ENCODE measurements around the gene VBP1.
A peak's percentile ranks its signal among the peaks of the same experiment; 100 is the strongest.
"Not testable (repeated sequence)": the region's sequence is repeated elsewhere in the genome, so short reads cannot be mapped to it uniquely, and the experiment has no call there.

VBP1 gene

GRCh38 chrX:155215443-155216178 is 649 bp upstream of the VBP1 start:
- FAIRE-seq (no peak), DNase-seq (ENCODE audit: insufficient read length, low spot score) (no peak)
- TF ChIP-seq, protein P1, sequence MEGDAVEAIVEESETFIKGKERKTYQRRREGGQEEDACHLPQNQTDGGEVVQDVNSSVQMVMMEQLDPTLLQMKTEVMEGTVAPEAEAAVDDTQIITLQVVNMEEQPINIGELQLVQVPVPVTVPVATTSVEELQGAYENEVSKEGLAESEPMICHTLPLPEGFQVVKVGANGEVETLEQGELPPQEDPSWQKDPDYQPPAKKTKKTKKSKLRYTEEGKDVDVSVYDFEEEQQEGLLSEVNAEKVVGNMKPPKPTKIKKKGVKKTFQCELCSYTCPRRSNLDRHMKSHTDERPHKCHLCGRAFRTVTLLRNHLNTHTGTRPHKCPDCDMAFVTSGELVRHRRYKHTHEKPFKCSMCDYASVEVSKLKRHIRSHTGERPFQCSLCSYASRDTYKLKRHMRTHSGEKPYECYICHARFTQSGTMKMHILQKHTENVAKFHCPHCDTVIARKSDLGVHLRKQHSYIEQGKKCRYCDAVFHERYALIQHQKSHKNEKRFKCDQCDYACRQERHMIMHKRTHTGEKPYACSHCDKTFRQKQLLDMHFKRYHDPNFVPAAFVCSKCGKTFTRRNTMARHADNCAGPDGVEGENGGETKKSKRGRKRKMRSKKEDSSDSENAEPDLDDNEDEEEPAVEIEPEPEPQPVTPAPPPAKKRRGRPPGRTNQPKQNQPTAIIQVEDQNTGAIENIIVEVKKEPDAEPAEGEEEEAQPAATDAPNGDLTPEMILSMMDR (IDR thresholded peaks at IDR 0.05; ENCODE audit: insufficient read depth, missing control alignments): no peak

DNA sequence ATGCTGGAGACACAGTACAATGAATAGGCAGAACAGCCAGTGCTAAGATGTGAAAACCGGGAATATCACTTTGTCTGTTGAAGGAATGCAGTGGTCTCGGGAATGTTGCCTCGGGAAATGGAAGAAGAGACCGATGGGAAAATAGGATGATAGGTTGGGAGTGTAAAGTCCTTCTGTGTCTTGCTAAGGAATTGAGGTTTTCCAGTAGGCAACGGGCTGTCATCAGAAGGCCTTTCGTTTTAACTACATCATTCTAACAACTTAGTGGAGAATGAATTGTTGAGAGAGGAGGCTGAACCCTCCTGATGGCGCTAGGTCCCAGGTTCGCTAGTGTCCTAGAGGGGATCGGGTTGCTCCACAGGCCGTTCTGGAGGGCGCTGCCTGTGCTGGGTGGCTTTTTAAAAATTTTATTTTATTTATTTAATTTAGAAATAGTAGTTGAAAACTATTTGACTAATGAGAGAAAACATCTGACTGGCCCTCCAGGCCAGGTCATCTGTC is 730 bp downstream of the VBP1 start:
- no peak for FAIRE-seq
- DNase-seq (ENCODE audit: insufficient read length, low spot score): no peak
- TF ChIP-seq, protein P1 (IDR thresholded peaks at IDR 0.05; ENCODE audit: insufficient read depth, missing control alignments): no peak

GRCh38 chrX:155218777-155219176 is 2.5 kb downstream of the VBP1 start:
- FAIRE-seq (no peak), DNase-seq (ENCODE audit: insufficient read length, low spot score) (no peak)
- TF ChIP-seq, protein P1 (IDR thresholded peaks at IDR 0.05; ENCODE audit: insufficient read depth, missing control alignments): no peak

- DNase-seq (ENCODE audit: insufficient read length, low spot score) (no peak), FAIRE-seq (no peak)
- TF ChIP-seq, protein P1 (IDR thresholded peaks at IDR 0.05; ENCODE audit: insufficient read depth, missing control alignments): no peak
Observed at GRCh38 chrX:155221351-155221750, 5.1 kb downstream of the VBP1 start.

GRCh38 chrX:155223746-155224145 is 7.5 kb downstream of the VBP1 start:
- FAIRE-seq; DNase-seq (ENCODE audit: insufficient read length, low spot score): not testable (repeated sequence)

GRCh38 chrX:155225774-155226173 is 9.5 kb downstream of the VBP1 start:
- TF ChIP-seq, protein P1 (IDR thresholded peaks at IDR 0.05; ENCODE audit: insufficient read depth, missing control alignments): no peak
- no peak for DNase-seq (ENCODE audit: insufficient read length, low spot score)
- peak; percentile 67 for FAIRE-seq

GRCh38 chrX:155231163-155231562 is 14.9 kb downstream of the VBP1 start:
- FAIRE-seq: no peak

More at GRCh38 chrX:155231163-155231562, 14.9 kb downstream of the VBP1 start:
- TF ChIP-seq, protein P1 (IDR thresholded peaks at IDR 0.05; ENCODE audit: insufficient read depth, missing control alignments): no peak
- DNase-seq (ENCODE audit: insufficient read length, low spot score): no peak

Measured in D721Med (cell line).